ENCODE data around the gene GDF9. TPM values are rescaled to one million over a fixed set of nuclear protein-coding genes. Genes with fewer than 3 reads are reported as not detected.

GDF9 gene
- total RNA-seq, 1 experiment from 2014 or later: 0.54 TPM

- TF ChIP-seq POLR2AphosphoS5 (IDR thresholded peaks at IDR 0.05; ENCODE audit: low read depth, low read length) (no peak), TCF7L2 (IDR thresholded peaks at IDR 0.05; ENCODE audit: low read depth, low read length) (no peak), CTCF (IDR thresholded peaks at IDR 0.05) (no peak), SIN3A (IDR thresholded peaks at IDR 0.05; ENCODE audit: borderline replicate concordance, insufficient read depth, low read depth, low read length) (no peak), REST (IDR thresholded peaks at IDR 0.05; ENCODE audit: insufficient read depth in 1 of 2, low read depth in 2 of 2, low read length in 1 of 2) (no peak)
- BruUV-seq (replicated peaks): TSS peak; percentile 33
- no peak overlapping the region for H3K27ac ChIP-seq (ENCODE audit: low read length)
- CTCF ChIA-PET: no interaction called here
- DNase-seq (ENCODE audit: low read depth, low spot score) (no peak), ATAC-seq (no peak)
- in situ Hi-C loops (cut with HindIII; ENCODE audit: low pct_unique_long_range_greater_than_20kb, low sequenced_read_pairs): no loop called here
- no peaks in the 10 kb centered on the region for H3K9me3 ChIP-seq (ENCODE audit: control insufficient read depth, insufficient read depth, low read depth, low read length)
- H3K4me1 ChIP-seq (ENCODE audit: control insufficient read depth, insufficient read depth, low read length): no peaks in the 10 kb centered on the region
- H3K27me3 ChIP-seq (ENCODE audit: control insufficient read depth, insufficient read depth, low read length): no peaks in the 10 kb centered on the region
- peaks cover 53% of the 10 kb centered on the region for H3K36me3 ChIP-seq (ENCODE audit: control insufficient read depth, insufficient read depth, low read length)
- intact Hi-C loops (cut with micrococcal nuclease; ENCODE audit: unreplicated experiment): no loop called here
- POLR2A ChIA-PET: no interaction called here
- no peak overlapping the region for H3K4me3 ChIP-seq (ENCODE audit: low read depth in 2 of 2, low read length in 2 of 2)
Observed at GRCh38 chr5:132886064-132886823, 20.0 kb upstream of the GDF9 start.

- CTCF ChIA-PET: no interaction called here
Observed at GRCh38 chr5:132884548-132884947, 18.3 kb upstream of the GDF9 start.

More at GRCh38 chr5:132884548-132884947, 18.3 kb upstream of the GDF9 start:
- intact Hi-C loops (cut with micrococcal nuclease; ENCODE audit: unreplicated experiment) (no loop called here), in situ Hi-C loops (cut with HindIII; ENCODE audit: low pct_unique_long_range_greater_than_20kb, low sequenced_read_pairs) (no loop called here)
- ATAC-seq: no peak
- TF ChIP-seq CTCF (IDR thresholded peaks at IDR 0.05) (no peak), TCF7L2 (IDR thresholded peaks at IDR 0.05; ENCODE audit: low read depth, low read length) (no peak), REST (IDR thresholded peaks at IDR 0.05; ENCODE audit: insufficient read depth in 1 of 2, low read depth in 2 of 2, low read length in 1 of 2) (no peak), POLR2AphosphoS5 (IDR thresholded peaks at IDR 0.05; ENCODE audit: low read depth, low read length) (no peak), SIN3A (IDR thresholded peaks at IDR 0.05; ENCODE audit: borderline replicate concordance, insufficient read depth, low read depth, low read length) (no peak)
- Histone ChIP-seq H3K4me1 (ENCODE audit: control insufficient read depth, insufficient read depth, low read length) (no peaks in the 10 kb centered on the region), H3K27me3 (ENCODE audit: control insufficient read depth, insufficient read depth, low read length) (no peaks in the 10 kb centered on the region), H3K4me3 (ENCODE audit: low read depth in 2 of 2, low read length in 2 of 2) (no peak overlapping the region), H3K9me3 (ENCODE audit: control insufficient read depth, insufficient read depth, low read depth, low read length) (no peaks in the 10 kb centered on the region), H3K27ac (ENCODE audit: low read length) (no peak overlapping the region), H3K36me3 (ENCODE audit: control insufficient read depth, insufficient read depth, low read length) (peaks cover 61% of the 10 kb centered on the region)
- DNase-seq (ENCODE audit: low read depth, low spot score): no peak
- no TSS peak for BruUV-seq (replicated peaks)
- POLR2A ChIA-PET: no interaction called here
